GM19099 (cell line): ENCODE results near the gene CRTC3.

Experiments used
- POLR2A ChIP-seq: IDR thresholded peaks from 3 replicates; pipeline ENCODE4 v1.6.1; 2011; ENCODE audit warnings: low read depth; ENCODE audit not compliant: insufficient read length; ENCODE audit errors: extremely low read depth

The CRTC3 gene, protein sequence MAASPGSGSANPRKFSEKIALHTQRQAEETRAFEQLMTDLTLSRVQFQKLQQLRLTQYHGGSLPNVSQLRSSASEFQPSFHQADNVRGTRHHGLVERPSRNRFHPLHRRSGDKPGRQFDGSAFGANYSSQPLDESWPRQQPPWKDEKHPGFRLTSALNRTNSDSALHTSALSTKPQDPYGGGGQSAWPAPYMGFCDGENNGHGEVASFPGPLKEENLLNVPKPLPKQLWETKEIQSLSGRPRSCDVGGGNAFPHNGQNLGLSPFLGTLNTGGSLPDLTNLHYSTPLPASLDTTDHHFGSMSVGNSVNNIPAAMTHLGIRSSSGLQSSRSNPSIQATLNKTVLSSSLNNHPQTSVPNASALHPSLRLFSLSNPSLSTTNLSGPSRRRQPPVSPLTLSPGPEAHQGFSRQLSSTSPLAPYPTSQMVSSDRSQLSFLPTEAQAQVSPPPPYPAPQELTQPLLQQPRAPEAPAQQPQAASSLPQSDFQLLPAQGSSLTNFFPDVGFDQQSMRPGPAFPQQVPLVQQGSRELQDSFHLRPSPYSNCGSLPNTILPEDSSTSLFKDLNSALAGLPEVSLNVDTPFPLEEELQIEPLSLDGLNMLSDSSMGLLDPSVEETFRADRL

DNA sequence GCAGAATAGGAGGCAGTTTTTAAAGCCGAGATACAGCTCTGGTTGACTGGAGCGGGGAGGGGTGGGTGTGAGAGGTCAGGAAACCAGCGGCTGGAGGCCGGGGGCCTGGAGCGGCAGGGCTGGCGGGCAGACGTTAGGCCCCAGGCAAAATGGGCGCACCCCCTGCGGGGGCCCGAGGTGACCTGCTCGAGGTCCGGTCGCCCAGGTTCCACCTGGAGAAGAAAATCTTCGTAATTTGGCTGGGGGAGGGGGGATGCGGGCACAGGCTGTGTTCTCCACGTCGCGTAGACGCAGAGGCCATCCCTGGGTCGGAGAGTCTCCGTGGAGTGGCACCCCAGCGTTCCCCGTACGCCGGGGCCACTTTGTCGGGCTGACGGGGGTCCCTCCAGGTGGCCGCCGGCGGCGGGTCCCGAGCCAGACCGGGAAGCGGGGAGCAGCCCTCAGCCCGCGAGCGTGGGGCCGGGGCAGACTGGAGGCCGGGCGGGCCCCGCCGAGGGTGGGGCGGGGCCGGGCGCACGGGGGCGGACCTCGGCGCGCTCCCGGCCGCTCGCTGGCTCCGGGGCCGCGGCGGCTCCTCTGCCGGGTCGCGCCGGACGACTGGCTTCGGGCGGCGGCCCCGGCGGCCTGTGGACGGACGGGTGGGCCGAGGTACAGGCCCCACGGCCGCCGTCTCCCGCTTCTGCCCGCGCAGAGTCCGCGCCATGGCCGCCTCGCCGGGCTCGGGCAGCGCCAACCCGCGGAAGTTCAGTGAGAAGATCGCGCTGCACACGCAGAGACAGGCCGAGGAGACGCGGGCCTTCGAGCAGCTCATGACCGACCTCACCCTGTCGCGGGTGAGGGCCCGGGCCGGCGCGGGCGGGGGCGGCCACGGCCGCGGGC lies at the start of gene CRTC3:
TSS of gene CRTC3 (plus strand) at position 553 of the 879 bp plus-strand sequence. CDS start at position 702, 149 bp downstream.
- peak; percentile 69 for TF ChIP-seq POLR2A

DNA sequence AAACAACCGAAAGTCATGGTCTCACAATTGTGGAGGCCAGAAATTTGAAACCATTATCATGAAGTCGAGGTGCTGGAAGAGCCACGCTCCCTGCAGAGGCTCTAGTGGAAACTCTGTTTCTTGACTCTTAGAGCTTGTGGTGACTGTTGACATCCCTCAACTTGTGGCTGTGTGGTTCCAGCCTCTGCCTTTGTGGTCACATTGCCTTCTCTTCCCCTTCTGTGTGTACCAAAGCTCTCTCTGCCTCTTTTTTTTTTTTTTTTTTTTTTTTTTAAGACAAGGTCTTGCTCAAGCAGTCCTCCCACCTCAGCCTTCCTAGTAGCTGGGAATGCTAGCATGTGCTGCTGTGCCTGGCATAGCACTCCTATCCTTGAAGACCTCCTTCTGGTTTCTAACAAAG lies 48.7 kb upstream of the CRTC3 start:
- no peak for TF ChIP-seq POLR2A

DNA sequence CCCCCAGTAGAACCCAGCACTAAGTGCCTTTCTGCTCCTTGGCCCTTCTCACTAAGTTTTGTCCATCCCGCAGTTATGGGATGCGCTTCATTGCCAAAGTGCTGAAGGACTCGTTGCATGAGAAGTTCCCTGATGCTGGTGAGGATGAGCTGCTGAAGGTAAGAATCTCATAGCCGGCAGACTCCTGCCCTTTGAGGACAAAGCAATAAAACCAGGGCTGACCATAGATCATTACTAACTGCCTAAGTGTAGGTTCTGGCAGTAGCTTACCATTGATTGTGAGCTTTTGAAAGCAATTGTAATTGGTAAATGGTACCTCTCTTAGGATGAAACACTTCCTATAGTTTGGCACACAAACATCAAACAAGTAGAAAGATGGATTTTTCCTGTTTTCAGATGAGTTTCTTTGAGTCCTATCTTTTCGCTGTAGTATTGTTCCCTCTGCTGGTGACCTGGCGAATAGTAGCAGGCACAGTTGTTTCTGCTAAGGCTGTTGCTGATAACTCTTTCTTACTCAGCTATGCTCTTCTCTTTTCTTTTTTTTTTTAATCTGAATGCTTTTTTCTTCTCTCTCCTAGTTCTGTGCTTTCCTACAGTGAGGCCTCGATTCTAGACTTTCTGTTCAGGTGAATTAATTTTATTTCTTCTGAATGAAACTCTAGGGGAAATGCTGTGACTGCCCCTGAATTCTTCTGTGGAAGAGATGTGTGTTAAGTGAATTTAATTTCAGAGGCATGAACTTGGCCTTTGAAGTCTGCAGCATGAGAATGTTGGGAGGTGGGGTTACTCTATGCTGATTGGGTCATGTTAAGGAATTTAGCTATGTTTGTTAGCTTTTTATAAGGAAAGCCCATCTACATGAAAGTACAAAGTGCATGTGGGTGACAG lies 47.4 kb upstream of the CRTC3 start:
- TF ChIP-seq POLR2A, result no peak

DNA sequence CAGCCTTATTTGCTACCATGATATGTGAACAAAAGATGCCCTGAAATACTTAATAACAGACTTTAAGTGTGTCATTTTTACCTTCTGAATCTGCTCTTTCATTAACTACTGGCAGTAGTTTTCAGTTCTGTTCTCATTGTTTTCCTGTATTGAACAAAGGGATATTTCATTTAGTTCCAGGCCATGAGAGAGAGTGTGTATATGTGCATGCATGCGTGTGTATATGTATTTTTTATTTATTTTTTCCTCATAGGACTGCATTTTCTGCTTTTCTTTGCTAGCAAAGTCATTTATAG lies 46.8 kb upstream of the CRTC3 start:
- no peak for TF ChIP-seq POLR2A

DNA sequence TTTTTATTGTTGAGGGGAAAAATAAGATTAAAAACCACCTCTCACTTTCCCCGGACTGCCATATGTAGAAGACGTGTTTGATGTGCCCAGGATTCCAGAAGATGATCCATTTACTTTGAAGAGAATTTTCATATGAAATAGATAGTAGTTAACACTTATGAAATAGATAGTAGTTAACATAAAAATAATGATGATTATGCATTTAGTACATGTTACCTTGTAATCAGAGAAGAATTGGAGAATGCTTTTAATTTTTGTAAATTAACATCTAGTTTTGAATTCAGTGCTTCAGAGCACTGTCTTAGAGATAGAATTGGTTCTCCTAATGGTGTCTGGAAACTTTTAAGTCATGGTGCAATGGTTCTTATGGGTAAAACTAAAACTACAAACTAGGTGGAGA lies 46.1 kb upstream of the CRTC3 start:
- no peak for TF ChIP-seq POLR2A

DNA sequence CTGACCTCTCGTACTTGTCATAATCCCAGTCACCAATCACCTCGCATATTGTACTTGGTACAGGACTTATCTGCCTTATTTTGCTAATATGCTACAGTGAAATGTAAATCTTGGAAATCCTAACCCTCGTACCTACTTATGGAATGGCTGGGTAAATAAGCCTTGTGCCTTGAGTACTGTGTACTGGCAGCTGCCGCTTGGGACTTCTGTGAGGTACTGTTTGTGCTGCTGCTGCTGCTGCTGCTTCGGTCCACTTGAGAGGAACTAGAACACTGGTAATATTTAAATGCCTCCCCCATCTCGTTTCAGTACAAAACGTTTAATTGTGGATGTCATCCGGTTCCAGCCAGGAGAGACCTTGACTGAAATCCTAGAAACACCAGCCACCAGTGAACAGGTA lies 42.5 kb upstream of the CRTC3 start:
- no peak for TF ChIP-seq POLR2A

DNA sequence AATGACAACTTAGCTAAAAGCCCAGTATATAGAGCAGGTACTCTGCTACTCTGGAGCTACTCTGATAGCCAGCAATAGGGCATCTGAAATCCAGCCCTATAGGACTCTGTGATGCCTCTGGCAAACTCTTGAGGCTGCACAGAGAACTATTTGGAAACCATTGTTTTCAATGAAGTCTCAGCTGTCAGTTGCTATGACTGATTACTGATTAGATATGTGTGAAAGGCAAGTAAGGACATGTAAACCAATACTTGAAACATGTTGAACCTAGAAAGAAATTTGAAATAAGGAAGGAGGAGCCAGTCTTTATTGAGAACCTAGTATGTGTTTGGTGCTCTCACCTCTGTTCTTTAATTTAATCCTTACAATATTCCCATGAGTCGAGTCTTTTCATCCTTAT lies 40.2 kb upstream of the CRTC3 start:
- TF ChIP-seq POLR2A, result no peak

DNA sequence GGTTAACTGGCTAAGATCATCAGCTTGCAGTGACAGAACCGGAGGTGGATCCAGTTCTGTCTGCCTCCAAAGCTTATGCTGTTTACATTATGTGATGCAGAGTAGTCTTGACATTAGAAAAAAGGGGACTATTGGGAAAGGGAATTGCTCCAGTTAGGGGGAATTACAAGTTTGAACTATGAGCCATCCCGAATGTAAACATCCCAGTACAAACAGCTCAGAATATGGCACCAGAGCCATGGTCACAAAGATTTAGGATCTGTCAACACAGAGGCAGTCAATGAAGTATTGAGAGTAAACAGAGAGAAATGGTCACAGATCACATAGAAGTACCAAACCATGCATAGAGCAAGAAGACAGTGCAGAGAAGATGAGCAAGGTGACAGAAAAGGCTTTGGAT lies 39.8 kb upstream of the CRTC3 start:
- TF ChIP-seq POLR2A, result no peak

DNA sequence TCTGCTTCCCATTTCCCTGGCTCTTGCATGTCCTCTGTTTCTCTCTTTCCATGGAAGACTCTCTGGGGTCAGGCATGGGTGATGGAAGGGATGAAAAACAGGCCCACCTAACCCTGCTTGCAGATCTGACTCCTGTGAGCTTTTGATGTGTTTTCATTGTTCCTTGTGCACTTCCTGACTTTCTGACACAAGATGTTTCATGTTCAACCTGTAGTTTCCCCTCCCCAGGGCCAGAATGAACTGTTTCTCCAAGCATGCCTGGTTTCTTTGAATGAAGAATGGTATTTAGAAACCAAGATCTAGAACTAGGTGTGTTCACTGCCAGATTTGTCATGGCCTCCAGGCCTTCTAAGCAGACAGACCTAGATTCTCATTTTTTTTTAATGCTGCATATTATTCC lies 36.1 kb upstream of the CRTC3 start:
- no peak for TF ChIP-seq POLR2A

DNA sequence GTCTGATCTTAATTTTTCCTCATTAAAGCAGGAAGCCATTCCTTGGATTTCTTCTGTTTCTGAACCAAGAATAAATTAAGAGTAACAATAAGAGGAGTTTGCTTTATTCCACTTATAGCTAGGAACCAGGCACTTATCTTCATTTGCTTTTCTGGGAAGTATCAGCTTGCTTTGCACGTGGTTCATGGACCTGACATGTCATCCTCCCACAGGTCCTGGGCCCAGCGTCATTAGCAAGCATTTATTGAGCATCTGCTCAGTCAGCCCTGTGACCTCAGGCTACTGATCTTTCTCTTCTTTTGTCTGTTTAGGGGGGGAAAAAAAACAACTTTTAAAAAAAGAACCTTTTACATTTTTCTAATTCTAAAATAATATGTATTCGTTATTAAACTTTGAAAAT lies 34.7 kb upstream of the CRTC3 start:
- TF ChIP-seq POLR2A, result no peak

DNA sequence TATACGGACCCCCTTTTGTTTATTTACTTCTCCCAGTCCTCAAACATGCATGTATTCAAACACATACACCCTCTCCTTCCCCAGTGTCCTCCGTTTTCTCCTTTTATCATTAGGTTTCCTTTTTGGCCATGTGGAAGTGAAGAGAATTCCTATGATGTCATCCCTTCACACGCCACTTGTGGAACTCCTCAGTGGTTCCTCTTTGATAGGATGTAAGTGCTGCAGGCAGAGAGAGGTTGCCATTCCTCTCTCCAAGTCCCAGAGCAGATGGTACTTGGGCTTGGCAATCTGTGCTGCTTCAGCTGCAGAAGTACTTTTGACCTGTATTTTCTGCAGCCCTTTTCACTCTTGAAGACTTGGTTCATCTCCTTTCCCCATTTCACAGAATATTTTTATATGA lies 32.9 kb upstream of the CRTC3 start:
- no peak for TF ChIP-seq POLR2A

DNA sequence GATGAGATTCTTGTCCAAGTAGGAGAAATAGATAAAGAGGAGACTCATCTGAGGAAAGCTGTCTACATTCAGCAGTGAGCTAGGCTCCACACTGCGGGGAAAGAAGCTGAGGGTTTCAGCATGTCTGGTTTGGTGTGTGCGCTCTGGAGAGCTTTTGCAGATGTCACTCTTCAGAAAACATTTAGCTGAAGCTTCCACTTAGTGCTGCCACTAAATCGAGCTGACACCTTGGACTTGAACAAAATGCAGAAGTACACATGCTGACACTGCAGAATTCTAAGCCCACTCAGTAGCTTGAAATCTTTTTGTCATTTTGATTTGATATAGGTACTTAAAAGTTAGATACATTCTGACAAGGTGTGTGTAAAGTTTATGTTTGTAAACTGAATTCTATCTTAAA lies 32.3 kb upstream of the CRTC3 start:
- no peak for TF ChIP-seq POLR2A

DNA sequence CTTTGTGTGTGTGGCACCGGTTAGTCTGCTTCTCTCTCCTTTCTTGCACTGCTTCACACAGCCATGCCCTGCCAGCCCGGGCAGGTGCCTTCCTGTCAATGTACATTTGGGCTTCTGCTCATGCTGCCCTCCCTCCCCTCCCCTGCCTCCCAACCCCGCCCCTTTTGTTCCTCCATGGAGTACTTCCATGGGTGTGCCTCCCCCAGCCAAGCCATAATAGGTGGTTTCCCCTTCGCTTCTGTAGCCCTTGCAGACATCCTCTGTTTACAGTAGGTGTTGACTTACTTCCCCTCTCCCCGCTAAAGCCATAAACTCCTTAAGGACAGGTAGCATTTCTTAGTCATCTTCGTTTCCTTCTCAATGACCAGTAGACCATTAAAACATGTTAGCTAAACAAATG lies 31.8 kb upstream of the CRTC3 start:
- TF ChIP-seq POLR2A, result no peak

DNA sequence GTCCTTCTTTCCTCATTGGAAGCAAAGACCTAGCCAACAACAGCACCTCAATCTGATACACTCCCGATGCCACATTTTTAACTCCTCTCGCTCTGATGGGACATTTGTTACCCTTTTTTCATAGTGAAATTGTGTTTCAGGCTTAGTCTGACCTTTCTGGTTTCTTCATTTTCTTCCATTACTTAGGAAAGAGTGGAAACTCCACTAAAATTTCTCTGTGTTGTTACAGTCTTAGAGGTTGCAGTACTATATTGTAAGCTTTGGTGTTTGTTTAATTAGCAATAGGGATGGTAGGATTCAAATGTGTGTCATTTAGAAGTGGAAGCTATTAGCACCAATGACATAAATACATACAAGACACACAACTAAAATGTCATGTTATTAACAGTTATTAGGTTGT lies 29.6 kb upstream of the CRTC3 start:
- TF ChIP-seq POLR2A, result no peak

DNA sequence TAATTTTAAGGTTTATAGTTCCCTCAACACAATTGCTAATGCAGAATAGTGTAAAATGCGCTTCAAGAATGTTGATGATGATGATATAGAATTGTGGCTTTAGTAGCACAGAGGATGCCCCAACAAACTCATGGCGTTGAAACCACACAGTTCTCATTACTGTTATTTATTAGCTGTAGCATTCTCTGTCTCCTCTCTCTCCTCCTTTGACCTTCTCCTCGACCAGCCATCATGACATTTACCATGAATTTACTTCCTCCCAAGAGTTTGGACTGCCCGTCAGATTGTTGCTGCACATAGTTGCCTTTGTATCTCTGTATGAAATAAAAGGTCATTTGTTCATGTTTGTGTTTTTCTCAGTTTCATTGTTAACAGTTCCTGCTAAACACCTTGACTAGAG lies 27.8 kb upstream of the CRTC3 start:
- no peak for TF ChIP-seq POLR2A

DNA sequence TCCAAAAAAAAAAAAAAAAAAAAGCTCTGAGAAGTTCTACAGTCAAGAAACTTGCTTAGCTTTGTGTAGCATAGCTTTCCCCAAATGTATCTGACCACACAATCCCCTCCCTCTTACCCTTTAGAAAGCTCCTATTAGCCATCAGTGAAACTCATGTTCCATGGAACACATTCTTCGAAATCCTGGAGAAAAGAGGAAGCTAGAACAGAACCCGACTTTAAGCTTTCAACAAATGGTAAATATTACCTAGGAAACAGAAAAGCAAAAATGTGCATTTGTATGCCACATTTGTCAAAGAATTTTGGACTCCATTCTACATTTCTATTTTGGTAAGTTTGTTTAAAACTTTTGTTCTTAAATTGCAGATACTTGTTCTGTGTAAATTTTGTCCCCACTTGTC lies 17.4 kb upstream of the CRTC3 start:
- TF ChIP-seq POLR2A, result no peak

DNA sequence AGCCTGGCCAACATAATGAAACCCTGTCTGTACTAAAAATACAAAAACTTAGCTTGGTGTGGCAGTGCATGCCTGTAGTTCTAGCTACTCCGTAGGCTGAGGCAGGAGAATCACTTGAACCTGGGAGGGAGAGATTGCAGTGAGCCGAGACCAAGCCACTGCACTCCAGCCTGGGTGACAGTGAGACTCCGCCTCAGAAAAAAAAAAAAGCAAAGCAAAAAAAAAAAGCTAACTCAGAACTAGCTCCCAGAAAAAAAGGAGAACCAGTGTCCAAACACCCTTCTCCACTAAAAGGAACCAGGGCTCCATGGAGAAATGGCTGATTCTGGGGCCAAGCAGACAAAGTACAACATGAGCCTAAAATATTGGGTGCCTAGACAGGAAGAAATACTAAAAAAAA lies 16.7 kb upstream of the CRTC3 start:
- TF ChIP-seq POLR2A, result no peak
